Hematopoietic multipotent progenitor cell treated with erythropoietin and hydrocortisone succinate and interleukin-3 and kit ligand, for 15 days (in vitro differentiated cells): ENCODE results near the gene SGSM2.

Experiments used
- DNase-seq: peaks from one replicate; pipeline ENCODE4 v3.0.0-alpha.2; 2015; ENCODE audit warnings: low spot score

The SGSM2 gene

GRCh38 chr17:2368359-2368758 is 31.1 kb downstream of the SGSM2 start:
- DNase-seq = no peak

- DNase-seq = no peak
Measured at GRCh38 chr17:2369039-2369438, 31.7 kb downstream of the SGSM2 start.

DNA sequence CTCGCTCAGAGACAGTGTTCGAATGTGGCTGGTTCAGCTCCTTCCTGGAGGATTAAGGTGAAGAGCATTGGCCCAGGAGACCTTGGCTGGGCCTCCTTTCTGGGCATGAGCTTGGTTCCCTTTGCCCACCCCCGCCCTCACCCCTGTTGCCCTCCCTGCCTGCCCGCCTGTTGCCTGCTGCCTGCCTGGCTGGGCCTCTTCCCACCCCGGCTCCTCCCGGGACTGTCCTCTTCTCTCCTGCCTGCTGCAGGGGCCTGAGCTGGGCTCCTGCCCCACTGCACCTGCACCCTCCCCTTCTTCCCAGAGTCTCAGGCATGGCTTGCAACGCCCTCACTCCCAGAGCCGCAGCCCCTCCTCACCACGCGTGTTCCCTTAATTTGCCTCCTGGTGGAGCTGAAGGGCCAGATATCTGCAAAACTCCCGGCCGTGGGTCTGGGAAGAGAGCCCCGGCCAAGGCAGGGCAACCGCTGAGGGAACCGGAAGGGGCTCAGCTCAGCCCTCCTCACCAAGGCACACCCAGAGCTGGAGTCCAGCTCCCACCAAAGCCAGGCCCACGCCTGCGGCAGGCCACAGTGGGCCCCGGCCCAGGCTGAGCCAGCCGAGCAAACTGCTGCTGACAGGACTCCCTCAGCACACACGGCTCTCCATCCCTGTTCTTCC is 32.4 kb downstream of the SGSM2 start:
- DNase-seq = no peak

GRCh38 chr17:2370211-2370589 is 32.9 kb downstream of the SGSM2 start:
- no peak for DNase-seq

DNA sequence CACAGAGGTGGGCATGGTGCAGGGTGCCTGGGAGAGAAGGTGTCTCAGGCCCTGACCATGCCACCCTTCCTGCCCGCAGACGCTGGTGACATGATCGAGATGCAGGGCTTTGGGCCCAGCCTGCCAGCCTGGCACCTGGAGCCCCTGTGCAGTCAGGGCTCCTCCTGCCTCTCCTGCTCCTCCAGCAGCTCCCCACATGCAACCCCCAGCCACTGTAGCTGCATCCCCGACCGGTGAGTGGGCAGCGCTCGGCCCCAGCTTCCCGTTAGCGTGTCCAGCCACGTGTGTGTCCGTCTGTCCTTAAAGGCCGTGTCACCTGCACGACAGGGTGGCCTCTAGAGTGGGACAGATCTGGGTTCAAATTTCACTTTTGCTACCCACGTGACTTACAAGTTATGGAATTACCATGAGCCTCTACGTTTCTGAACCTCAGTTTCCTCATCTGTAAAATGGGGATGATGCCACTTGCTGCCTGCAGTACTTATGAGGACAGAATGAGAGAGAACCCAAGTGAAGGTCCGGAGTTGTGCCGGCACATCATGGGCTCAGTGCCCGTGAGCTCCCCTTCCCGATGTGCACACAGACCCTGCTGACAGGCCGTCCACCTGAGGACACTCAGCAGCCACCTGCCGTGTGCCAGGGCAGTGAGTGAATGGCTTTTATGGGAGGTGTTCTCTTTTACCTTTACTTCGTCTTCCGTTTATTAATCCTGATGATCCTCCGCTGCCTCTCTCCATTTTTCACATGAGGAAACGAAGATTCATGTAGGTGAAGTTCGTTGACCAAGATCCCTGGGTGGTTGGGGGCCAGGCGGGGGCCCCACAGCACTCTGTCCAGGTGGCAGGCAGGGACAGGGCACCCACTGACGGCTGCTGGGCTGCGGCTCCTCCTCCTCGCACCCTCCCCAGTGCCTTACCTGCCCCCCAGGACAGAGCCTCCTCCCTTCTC is 34.2 kb downstream of the SGSM2 start:
- DNase-seq = no peak

GRCh38 chr17:2372180-2372579 is 34.9 kb downstream of the SGSM2 start:
- DNase-seq = no peak

- no peak for DNase-seq
Measured at GRCh38 chr17:2372681-2373080, 35.4 kb downstream of the SGSM2 start.

DNA sequence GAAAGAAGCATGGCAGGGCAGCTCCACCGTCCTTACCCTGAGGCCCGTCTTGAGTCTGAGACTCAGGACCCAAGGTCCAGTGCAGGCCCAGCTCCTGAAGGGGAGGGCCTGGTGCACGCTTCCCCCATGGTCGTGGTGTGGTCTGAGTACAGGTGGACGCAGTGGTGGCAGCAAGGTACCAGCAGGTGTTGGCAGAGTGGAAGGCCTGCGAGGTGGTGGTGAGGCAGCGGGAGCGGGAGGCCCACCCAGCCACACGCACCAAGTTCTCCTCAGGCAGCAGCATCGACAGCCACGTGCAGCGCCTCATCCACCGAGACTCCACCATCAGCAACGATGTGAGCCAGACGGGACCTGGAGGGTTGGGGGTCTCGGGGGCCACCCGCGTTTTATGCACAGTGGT is 35.9 kb downstream of the SGSM2 start:
- no peak for DNase-seq

DNA sequence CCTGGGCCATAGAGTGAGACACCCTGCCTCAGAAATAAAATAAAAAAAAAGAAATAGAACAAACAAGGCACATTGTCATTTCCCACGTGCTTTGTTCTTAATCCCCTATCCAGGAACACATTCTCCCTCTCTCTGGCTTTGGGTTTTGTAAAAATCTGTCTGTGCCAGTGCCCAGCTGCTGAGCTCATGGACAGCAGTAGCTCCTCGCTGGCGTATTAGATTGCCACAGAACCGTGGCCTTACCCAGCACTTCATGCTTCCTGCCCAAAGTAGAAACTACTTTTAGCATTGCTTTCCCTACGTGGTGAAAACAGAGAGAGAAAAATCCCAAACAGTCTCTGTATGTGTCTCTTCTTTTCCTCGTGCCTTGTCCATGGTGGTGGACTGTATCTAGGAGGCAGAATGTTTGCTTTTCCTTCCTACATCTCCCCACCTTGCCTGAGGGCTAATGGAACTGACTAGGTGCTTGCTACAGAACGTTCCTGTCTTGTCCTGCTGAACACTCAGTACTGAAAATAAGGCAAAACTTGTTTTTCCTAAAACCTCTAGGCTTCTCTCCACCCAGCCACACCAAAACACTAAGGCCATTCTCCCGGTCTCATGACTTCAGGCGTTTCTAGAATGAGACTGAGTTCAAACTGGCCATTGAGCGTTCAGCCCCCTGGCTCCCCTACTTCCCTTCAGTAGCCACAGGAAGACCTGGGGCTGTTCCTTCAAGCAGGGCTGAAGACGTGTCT is 37.4 kb downstream of the SGSM2 start:
- no peak for DNase-seq

- no peak for DNase-seq
Measured at GRCh38 chr17:2375406-2375805, 38.1 kb downstream of the SGSM2 start.

- DNase-seq = no peak
Measured at GRCh38 chr17:2376107-2376506, 38.8 kb downstream of the SGSM2 start.

DNA sequence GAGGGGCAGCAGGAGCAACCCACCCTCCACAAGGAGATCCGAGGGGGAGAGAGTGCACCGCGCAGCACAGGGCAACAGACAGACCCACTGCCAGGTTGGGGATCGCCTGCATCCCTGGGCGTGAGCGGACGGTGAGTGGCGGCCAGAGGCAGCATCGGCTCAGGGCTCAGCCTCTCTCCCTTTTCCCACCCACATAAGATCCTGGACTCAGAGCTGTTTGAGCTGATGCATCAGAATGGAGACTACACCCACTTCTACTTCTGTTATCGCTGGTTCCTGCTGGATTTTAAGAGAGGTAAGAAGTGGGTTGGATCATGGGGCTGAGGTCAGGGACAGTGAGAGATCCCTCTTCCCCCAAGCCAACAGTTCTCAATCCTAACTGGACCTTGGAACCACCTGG is 40.4 kb downstream of the SGSM2 start:
- DNase-seq = no peak

- DNase-seq = no peak
Measured at GRCh38 chr17:2378905-2379304, 41.6 kb downstream of the SGSM2 start.

DNA sequence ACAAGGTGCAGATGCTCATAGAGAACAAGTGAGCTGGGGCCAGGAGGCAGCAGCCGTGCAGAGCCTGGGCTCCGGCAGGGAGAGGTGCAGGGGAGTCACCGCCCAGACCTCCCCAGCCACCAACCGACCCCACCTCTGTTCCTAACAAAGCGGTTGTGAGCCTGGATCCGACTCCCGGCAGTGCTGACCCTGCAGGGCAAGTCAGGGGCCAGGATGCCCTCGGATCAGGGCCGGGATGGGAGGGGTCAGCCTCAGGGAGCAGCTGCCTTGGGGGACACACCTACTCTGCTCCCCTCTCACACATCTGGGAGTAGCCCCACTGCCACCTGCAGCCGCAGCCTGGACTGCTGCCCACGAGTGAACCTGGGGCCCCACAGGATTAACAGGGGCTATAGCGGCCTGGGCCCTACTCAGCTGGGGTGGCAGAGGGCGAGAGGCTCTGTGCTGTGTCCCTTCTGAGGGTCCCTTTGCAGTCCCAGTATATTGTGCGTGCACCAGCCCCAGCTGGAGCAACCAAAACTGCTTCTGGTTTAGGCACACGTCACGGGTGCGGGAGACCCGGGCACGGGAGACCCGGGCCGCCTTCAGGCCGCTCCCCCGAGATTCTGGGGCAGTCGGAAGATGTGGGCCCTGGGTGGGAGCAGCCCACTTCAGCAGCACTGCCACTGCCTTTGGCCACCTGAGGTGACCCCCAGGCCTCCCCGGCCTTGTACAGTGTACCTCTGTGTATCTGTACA is 42.4 kb downstream of the SGSM2 start:
- no peak for DNase-seq

DNA sequence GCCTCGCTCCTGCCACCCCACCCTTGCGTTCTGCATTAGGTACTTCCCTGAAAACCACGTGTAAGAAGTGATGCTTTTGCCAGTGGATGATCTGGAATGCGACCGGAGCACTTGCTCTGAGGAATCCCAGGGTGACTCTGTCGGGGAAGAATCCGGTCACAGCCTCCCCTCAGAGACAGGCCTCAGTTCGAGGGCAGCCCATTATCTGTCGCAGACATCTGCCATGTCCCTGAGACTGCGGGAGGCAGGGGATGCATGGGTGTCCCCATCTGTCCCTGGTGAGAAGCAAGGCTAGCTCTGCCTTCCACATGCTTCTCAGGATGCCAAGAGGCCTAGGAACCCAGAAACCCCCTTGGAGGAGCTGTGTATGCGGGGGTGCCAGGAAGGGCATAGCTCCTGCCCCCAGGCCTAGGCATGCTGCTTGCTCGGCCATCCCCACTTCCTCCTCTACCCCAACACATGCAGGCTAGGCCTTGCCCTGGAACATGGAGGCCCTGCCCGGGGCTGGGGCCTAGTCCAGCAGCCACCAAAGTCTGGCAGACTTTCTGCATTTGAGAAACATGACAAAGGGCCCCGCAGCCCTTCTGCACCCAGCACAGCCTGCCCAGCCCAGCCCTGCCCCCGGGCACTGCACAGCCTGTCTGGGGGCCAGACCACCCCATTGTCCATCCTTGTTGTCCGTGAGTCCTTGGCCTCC is 43.1 kb downstream of the SGSM2 start:
- DNase-seq = no peak

GRCh38 chr17:2380950-2381649 is 43.8 kb downstream of the SGSM2 start:
- no peak for DNase-seq

- no peak for DNase-seq
Measured at GRCh38 chr17:2383628-2384167, 46.4 kb downstream of the SGSM2 start.

DNA sequence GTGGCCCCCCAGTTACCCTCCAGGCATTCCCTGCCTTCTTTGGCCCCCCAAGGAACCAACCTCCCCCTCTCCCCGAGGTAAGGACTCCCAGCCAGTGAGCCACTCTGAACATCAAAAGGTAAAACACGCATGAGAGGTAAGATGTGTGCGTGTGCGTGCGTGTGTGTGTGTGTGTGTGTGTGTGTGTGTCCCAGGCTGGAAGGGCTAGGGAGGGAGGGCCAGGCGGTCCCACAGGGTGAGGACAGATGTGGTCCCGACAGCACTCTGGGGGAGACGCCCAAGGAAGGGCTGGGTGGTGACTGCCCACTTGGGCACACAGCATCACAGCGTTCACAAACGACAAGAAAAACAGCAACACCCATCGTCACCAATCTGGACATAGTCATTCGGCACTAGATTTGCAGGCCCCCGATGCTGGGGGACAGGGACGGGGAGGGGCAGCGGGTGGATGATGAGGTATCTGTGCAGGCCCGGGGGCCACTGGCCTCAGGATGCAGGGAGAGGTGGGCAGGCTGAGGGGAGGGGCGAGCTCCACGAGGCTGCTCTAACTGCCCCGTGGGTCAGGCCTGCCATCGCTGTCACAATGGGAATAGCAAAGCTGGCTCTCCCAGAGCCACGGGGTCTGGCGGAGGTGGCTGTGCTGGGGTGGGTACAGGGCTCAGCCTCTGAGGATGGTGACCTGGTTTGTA is 47.3 kb downstream of the SGSM2 start:
- no peak for DNase-seq

GRCh38 chr17:2385240-2386210 is 48.2 kb downstream of the SGSM2 start:
- DNase-seq = no peak
